ENCODE results near the gene CNTN4.
"Not testable (repeated sequence)": the region's sequence is repeated elsewhere in the genome, so short reads cannot be mapped to it uniquely, and the experiment has no call there.

CNTN4 gene

DNA sequence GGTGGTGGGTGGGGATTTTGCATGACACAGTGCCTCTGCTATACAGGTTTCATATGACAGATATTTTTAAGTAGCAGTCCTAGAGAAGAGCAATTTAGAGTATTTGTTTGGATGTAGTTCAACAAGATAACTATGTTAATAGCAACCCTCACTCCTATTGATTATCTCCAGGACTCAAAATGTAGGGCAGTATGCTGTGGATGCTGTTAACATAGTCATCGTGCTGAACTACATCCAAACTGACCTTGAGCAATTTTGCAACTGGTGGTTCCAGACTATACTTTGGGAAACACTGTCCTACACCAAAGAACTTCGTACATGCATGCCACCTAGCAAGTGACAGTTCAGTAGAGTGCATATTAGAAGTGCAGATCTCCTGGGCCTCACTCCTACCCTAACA, 893.9 kb downstream of the CNTN4 start:
- H3K4me1 ChIP-seq = peaks cover 0 to 13% (median 7%) of the 10 kb centered on the region in 10 experiments; a peak in 14 of 20 replicates
- H3K4me2 ChIP-seq = no peak overlapping the region
- no peak overlapping the region for H3K9ac ChIP-seq
- no peaks in the 10 kb centered on the region for H4K20me1 ChIP-seq
- no peak overlapping the region for H3K27ac ChIP-seq
- no peak for TF ChIP-seq Cebpa-rat (IDR thresholded peaks at IDR 0.05)
- no peaks in the 10 kb centered on the region for H3K27me3 ChIP-seq
- H3K4me3 ChIP-seq = no peak overlapping the region
- no peaks in the 10 kb centered on the region for H3K9me3 ChIP-seq (replicated peaks in 1 of 11)
- H3K36me3 ChIP-seq = no peaks in the 10 kb centered on the region

DNA sequence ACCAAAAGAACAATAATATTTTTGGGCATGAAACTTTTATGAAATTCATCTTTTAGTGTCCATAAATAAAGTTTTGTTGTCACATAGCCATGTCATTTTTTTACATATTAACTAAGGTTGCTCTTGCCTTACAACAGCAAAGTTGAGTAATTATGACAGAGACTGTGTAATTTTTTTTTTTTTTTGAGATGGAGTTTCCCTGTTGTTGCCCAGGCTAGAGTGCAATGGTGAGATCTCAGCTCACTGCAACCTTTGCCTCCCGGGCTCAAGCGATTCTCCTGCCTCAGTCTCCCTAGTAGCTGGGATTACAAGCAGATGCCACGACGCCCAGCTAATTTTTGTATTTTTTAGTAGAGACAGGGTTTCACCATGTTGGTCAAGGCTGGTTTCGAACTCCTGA, 894.5 kb downstream of the CNTN4 start:
- H4K20me1 ChIP-seq; H3K4me3 ChIP-seq; H3K9me3 ChIP-seq (replicated peaks in 1 of 11); H3K9ac ChIP-seq; H3K4me2 ChIP-seq; H3K27ac ChIP-seq; H3K27me3 ChIP-seq; H3K36me3 ChIP-seq: not testable (repeated sequence)
- peaks cover 0 to 13% (median 9%) of the 10 kb centered on the region in 10 experiments; a peak in 12 of 20 replicates for H3K4me1 ChIP-seq

DNA sequence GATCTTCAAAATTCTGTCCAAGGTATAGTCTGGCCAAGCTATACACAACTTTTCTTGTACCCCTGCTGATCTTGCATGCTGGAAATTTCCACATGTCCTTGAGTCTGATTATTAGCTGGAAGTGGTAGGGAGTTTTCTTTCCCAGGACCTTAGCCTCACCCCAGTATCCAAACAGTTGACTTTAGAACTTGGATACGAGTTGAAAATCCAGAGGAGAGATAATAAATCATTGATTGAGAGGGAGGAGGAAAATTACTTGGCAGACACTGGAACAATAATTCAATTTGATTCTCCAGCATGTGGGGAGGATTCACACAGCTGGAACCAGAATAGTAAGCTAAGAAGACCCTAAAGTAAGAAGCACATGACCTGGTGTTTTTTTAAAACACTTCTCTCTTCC, 895.1 kb downstream of the CNTN4 start:
- Histone ChIP-seq H4K20me1 (no peaks in the 10 kb centered on the region), H3K4me2 (no peak overlapping the region), H3K27ac (no peak overlapping the region), H3K4me1 (peaks cover 0 to 13% (median 8%) of the 10 kb centered on the region in 10 experiments; a peak in 12 of 20 replicates), H3K9me3 (replicated peaks in 1 of 11) (no peaks in the 10 kb centered on the region), H3K27me3 (no peaks in the 10 kb centered on the region), H3K36me3 (no peaks in the 10 kb centered on the region), H3K4me3 (no peak overlapping the region), H3K9ac (no peak overlapping the region)
- no peak for TF ChIP-seq Cebpa-rat (IDR thresholded peaks at IDR 0.05)

DNA sequence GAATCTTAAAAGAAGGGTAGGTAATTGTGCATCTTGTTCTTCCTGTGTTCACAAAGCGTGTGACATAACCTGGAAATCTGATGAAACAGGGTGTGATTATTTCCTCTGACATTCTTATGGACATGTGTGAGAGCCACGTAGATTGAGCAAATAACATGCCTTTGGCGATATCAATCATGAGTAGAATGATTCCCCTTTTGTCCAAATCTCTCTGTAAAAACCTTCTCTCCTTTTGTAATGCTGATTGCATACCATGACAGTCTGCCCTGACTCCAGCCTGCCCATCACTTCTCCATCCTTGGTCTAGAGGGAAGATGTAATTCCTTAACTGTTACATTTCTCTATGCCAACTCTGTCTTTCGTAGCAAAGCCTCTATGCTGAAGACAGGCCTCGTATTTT, 896.5 kb downstream of the CNTN4 start:
- Histone ChIP-seq H3K9me3 (replicated peaks in 1 of 11) (peaks cover 0 to 3% (median 0%) of the 10 kb centered on the region in 11 experiments; a peak in 2 of 22 replicates), H3K4me3 (no peak overlapping the region), H3K27me3 (no peaks in the 10 kb centered on the region), H4K20me1 (no peaks in the 10 kb centered on the region), H3K9ac (no peak overlapping the region), H3K36me3 (no peaks in the 10 kb centered on the region), H3K27ac (no peak overlapping the region), H3K4me2 (no peak overlapping the region), H3K4me1 (peaks cover 0 to 13% (median 8%) of the 10 kb centered on the region in 10 experiments; a peak in 12 of 20 replicates)
- TF ChIP-seq Cebpa-rat (IDR thresholded peaks at IDR 0.05) = no peak

DNA sequence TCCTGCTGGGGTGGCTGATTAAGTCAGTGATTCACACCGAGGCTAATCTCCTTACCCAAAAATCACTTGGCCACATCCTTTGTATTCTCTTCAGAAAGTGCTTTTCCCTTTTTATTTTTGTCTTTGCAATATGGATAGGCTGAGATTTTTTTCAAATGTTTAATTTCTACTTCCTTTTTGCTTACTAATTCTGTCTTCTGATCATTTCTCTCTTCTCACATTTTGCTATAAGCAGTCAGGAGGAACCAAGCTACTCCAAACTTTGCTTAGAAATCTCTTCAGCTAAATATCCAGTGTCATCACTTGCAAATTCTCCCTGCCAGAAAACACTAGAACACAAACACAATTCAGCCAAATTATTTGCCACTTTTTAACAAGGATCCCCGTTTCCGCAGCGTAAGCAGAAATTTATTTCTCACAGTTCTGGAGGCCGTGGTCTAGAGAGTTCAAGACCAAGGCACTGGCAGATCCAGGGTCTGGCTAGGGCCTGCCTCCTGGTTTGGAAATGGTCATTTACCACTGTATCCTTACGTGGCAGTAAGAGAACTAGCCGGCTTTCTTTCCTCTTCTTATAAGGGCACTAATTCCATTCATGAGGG, 906.6 kb downstream of the CNTN4 start:
- TF ChIP-seq Cebpa-rat (IDR thresholded peaks at IDR 0.05) = no peak
- Histone ChIP-seq H4K20me1 (no peaks in the 10 kb centered on the region; a peak in 1 of 22 replicates), H3K4me2 (peak overlapping the region in 3 of 11 experiments; percentile 38 to 73 (median 65); a peak in 6 of 22 replicates), H3K27me3 (no peaks in the 10 kb centered on the region), H3K9ac (no peak overlapping the region), H3K9me3 (replicated peaks in 1 of 11) (no peaks in the 10 kb centered on the region), H3K4me3 (no peak overlapping the region), H3K36me3 (no peaks in the 10 kb centered on the region), H3K4me1 (peaks cover 0 to 20% (median 0%) of the 10 kb centered on the region in 10 experiments; a peak in 6 of 20 replicates), H3K27ac (peak overlapping the region in 1 of 11 experiments; percentile 12; a peak in 1 of 22 replicates)

DNA sequence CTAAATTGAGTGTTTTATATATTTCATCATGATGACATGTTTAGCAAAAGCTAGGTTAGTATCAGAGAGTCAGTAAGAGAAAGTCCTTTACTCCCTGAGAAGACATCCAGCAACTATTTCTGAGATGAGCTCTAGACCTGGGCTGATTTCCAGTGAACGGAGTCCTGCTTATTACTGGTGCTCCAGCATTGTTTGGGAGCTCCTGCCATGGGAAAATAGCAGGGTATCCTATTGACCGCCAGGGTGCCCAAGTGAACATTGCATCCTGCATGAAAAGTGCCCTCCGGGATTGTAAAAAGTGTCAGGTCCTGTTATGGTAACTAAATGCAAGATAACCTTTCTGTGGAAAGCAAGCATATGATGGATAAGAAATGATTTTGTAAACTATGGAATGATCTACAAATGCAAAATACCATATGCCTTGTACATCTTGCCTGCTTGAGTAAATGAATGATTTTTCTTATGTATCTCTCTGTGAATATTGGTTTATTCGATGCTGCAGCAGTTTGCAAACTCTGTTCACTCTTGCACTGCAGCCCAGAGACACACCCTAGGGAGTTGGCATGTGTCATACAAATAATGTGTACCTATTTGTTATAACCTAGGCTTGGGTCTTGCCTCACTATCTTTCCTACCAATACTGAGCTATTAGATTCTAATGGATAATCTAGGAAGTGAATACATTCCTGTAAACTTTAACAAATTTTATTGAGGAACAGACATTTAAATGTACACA, 914.8 kb downstream of the CNTN4 start:
- H4K20me1 ChIP-seq = no peaks in the 10 kb centered on the region
- no peak overlapping the region for H3K4me3 ChIP-seq
- H3K4me1 ChIP-seq = no peaks in the 10 kb centered on the region
- H3K27ac ChIP-seq = no peak overlapping the region
- no peak overlapping the region for H3K9ac ChIP-seq
- no peaks in the 10 kb centered on the region for H3K27me3 ChIP-seq
- no peaks in the 10 kb centered on the region for H3K36me3 ChIP-seq
- no peak overlapping the region for H3K4me2 ChIP-seq
- no peak for TF ChIP-seq Cebpa-rat (IDR thresholded peaks at IDR 0.05)
- no peaks in the 10 kb centered on the region for H3K9me3 ChIP-seq (replicated peaks in 1 of 11)

DNA sequence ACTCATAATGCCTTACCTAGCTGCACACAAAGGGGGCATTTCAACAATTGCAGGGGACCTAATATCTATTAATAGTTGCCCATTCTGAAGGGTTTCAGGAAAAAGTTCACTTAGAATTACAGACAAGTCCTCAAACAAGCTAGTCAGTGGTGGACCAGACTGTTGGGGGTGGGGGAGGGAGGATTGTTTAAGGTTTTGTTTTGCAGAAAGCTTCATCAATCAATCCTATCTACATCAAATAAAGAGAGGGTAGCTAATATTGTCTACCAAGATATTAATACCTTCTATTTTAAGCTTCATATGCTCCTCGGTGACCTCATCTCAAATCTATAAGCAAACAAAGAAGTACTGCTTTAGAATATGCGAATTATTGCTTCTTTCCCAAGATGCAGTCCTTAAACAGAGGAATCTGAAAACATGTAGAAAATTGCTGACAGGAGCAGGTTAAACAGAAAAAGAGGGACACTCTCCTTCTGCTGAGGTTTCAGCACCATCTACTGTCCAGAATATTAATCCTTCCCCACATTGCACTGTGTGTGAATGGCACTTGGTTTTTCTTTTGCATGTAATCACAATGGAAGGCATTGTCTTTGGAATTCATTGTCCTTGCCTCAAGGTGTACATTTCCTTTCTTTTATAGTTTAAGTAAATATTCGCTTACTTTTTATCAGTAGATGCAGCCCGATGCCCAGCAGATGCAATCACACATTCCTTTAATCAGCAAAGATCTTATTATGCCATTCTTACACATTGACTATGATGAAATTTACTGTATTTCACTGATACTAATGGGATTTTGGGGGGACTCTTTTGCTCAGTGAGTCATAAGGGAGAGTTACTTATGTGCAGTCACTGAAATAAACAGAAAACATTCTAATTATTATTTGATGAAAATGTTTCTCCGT, 916.8 kb downstream of the CNTN4 start:
- Histone ChIP-seq H3K4me1 (no peaks in the 10 kb centered on the region), H3K9me3 (replicated peaks in 1 of 11) (no peaks in the 10 kb centered on the region), H4K20me1 (no peaks in the 10 kb centered on the region), H3K4me2 (no peak overlapping the region), H3K27me3 (no peaks in the 10 kb centered on the region), H3K4me3 (no peak overlapping the region), H3K9ac (no peak overlapping the region), H3K27ac (no peak overlapping the region), H3K36me3 (no peaks in the 10 kb centered on the region)
- no peak for TF ChIP-seq Cebpa-rat (IDR thresholded peaks at IDR 0.05)

DNA sequence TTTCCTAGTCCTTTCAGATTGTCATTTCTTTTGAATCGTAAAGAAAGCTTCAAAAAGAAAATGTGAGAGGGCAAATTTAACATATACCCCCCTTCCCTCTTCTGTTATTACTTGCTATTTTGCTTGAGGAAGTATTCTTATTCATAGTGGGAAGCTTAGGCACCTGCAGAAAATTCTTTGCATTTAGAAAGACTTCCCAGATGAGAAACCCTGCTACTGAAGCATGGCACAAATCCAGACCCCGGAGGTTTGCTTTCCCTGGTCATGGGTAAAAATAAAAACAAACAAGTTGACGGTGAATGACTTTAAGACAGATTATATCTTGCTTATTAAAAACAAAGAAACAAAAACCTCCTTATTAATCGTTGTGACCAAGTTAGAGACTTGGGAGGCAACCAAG, 917.6 kb downstream of the CNTN4 start:
- H3K36me3 ChIP-seq = no peaks in the 10 kb centered on the region
- H3K27ac ChIP-seq = no peak overlapping the region
- H3K27me3 ChIP-seq = no peaks in the 10 kb centered on the region
- no peak overlapping the region for H3K4me2 ChIP-seq
- H3K9me3 ChIP-seq (replicated peaks in 1 of 11) = no peaks in the 10 kb centered on the region
- no peak for TF ChIP-seq Cebpa-rat (IDR thresholded peaks at IDR 0.05)
- H3K4me1 ChIP-seq = no peaks in the 10 kb centered on the region
- no peak overlapping the region for H3K4me3 ChIP-seq
- no peak overlapping the region for H3K9ac ChIP-seq
- no peaks in the 10 kb centered on the region for H4K20me1 ChIP-seq

DNA sequence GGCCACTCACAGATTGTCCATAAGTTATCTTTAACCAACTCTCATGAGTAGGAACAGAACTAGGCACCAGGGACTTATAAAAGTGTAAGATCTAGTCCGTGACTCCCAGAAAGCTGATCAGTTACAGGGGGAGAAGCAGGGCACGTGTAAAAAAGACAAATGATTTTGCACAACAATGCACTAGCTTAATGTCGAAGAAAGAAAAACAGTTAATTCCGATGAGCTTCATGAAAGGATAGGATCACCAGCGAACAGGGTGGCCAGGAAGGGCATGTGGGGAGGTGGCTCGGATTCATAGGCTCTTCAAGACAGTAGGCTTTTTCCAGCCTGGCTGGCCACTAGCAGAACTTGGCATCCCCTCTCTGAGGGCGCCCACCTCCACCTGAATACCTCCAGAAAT, 921.5 kb downstream of the CNTN4 start:
- no peaks in the 10 kb centered on the region for H3K36me3 ChIP-seq
- no peaks in the 10 kb centered on the region for H4K20me1 ChIP-seq
- H3K27me3 ChIP-seq = no peaks in the 10 kb centered on the region
- H3K4me3 ChIP-seq = no peak overlapping the region
- no peak overlapping the region for H3K4me2 ChIP-seq
- no peaks in the 10 kb centered on the region for H3K9me3 ChIP-seq (replicated peaks in 1 of 11)
- H3K4me1 ChIP-seq = no peaks in the 10 kb centered on the region
- TF ChIP-seq Cebpa-rat (IDR thresholded peaks at IDR 0.05) = no peak
- no peak overlapping the region for H3K27ac ChIP-seq
- no peak overlapping the region for H3K9ac ChIP-seq
